Muscle of leg (tissue), 11 donors: ENCODE measurements around the gene DAB1. TPM values are rescaled to one million over a fixed set of nuclear protein-coding genes. Genes with fewer than 3 reads are reported as not detected.

Experiments
- DNase-seq: peaks from one replicate; pipeline ENCODE4 v3.0.0; 2013
- H3K27ac ChIP-seq: one replicate; pipeline ENCODE4 v1.5.1; 2013; ENCODE audit warnings: mild to moderate bottlenecking, low read length, control low read depth
- H3K27me3 ChIP-seq: one replicate; pipeline ENCODE4 v1.6.1; 2013; ENCODE audit warnings: low read length; ENCODE audit not compliant: control insufficient read depth, insufficient read depth
- H3K36me3 ChIP-seq: one replicate; pipeline ENCODE4 v1.6.1; 2013; ENCODE audit warnings: low read length; ENCODE audit not compliant: control insufficient read depth, insufficient read depth
- H3K4me1 ChIP-seq: one replicate; pipeline ENCODE4 v1.6.1; 2013; ENCODE audit warnings: low read length; ENCODE audit not compliant: control insufficient read depth, insufficient read depth
- H3K4me3 ChIP-seq: one replicate; pipeline ENCODE4 v1.5.1; 2013; ENCODE audit warnings: low read length, control low read depth
- H3K9me3 ChIP-seq: replicated peaks from 2 replicates; pipeline ENCODE4 v1.6.1; 2013; ENCODE audit warnings: low read depth, low read length; ENCODE audit not compliant: control insufficient read depth
- WGBS: methylation state at CpG from one replicate; pipeline ENCODE4 v1.1.5; 2013; ENCODE audit warnings: missing lambda C conversion rate; ENCODE audit not compliant: insufficient coverage; 5-methylcytosine and 5-hydroxymethylcytosine counted together
- polyA plus RNA-seq, 8 donors: library from polyadenylated mRNA; unstranded; fragments of 120-200 nt; gene quantifications; one replicate each; pipeline versions ENCODE4 v1.2.1 to v1.2.3, GENCODE V29; 2013; ENCODE audit warnings: inconsistent platforms in 1 of 8, low replicate concordance in 1 of 8; ENCODE audit not compliant: insufficient read length in 8 of 8, insufficient read depth in 1 of 8
- total RNA-seq: library from RNA; stranded (reverse); fragments of 120-200 nt; gene quantifications from one replicate; pipeline ENCODE4 v1.2.4, GENCODE V29; 2013

The DAB1 gene
- total and polyA plus RNA-seq, 9 donors = 1.1 to 8.1 (median 2.6) TPM

- no peaks in the 10 kb centered on the region for H3K36me3 ChIP-seq
- no peak overlapping the region for H3K27ac ChIP-seq
- no peaks in the 10 kb centered on the region for H3K9me3 ChIP-seq
- H3K4me3 ChIP-seq = no peak overlapping the region
- H3K4me1 ChIP-seq = no peaks in the 10 kb centered on the region
- no peak for DNase-seq
- no peaks in the 10 kb centered on the region for H3K27me3 ChIP-seq
- 30% methylated on average over 3 of the region's 6 CpGs for WGBS
These were observed 337.7 kb downstream of the DAB1 start for GRCh38 chr1:57086154-57086553.

GRCh38 chr1:57084701-57085100 lies 339.2 kb downstream of the DAB1 start:
- H3K9me3 ChIP-seq = no peaks in the 10 kb centered on the region
- 80% methylated on average over 1 of the region's 2 CpGs for WGBS
- H3K4me3 ChIP-seq = no peak overlapping the region
- H3K4me1 ChIP-seq = no peaks in the 10 kb centered on the region
- no peak for DNase-seq
- no peaks in the 10 kb centered on the region for H3K36me3 ChIP-seq
- no peaks in the 10 kb centered on the region for H3K27me3 ChIP-seq
- no peak overlapping the region for H3K27ac ChIP-seq

- no peak for DNase-seq
- WGBS = 100% methylated on average over 1 of the region's 7 CpGs
- Histone ChIP-seq H3K36me3 (no peaks in the 10 kb centered on the region), H3K4me3 (no peak overlapping the region), H3K9me3 (no peaks in the 10 kb centered on the region), H3K4me1 (no peaks in the 10 kb centered on the region), H3K27ac (no peak overlapping the region), H3K27me3 (no peaks in the 10 kb centered on the region)
These were observed 341.0 kb downstream of the DAB1 start for GRCh38 chr1:57082711-57083439.

DNA sequence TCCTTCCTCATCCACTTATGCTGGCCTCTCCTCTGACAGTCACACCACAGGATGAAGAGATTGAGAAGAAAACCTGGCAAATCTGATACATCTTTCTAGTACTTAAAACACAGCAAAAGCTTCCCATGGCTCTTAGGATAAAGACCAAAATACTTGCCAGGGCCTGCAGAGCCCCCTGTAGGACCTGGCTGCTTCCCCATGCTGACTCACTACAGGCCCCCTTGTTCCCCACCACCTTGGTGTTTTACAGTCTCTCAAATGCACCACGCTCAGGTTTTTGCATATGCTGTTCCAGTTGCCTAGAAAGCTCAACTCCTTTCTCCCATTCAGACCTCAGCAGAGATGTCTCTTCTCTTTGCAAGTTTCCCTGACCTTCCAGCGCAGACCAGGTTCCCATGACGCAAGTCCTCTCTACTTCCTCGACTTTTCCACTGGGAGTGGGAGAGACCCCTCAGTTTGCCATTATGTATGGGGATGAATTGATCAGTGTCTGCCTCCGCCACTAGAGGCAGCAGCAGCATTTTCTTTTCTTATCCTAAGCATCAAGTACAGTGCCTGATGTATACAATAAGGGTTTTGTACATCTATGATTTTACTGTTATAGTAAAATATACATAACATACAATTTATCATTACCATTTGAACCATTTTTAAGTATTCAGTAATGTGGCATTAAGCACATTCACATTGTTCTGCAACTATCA lies 344.3 kb downstream of the DAB1 start:
- H3K4me1 ChIP-seq = no peaks in the 10 kb centered on the region
- WGBS = 93% methylated on average over 1 of the region's 5 CpGs

GRCh38 chr1:57072401-57073110 lies 351.3 kb downstream of the DAB1 start:
- Histone ChIP-seq H3K27ac (no peak overlapping the region), H3K4me3 (no peak overlapping the region), H3K27me3 (no peaks in the 10 kb centered on the region), H3K9me3 (no peaks in the 10 kb centered on the region), H3K36me3 (no peaks in the 10 kb centered on the region), H3K4me1 (no peaks in the 10 kb centered on the region)
- DNase-seq = no peak
- WGBS = 86% methylated on average over 4 of the region's 8 CpGs

More for the DNA sequence above, 344.3 kb downstream of the DAB1 start:
- DNase-seq = no peak
- Histone ChIP-seq H3K36me3 (no peaks in the 10 kb centered on the region), H3K27ac (no peak overlapping the region), H3K9me3 (no peaks in the 10 kb centered on the region), H3K27me3 (no peaks in the 10 kb centered on the region), H3K4me3 (no peak overlapping the region)

- Histone ChIP-seq H3K27me3 (no peaks in the 10 kb centered on the region), H3K36me3 (no peaks in the 10 kb centered on the region), H3K4me1 (no peaks in the 10 kb centered on the region), H3K9me3 (no peaks in the 10 kb centered on the region), H3K4me3 (no peak overlapping the region), H3K27ac (no peak overlapping the region)
- DNase-seq = peak; percentile 39
- WGBS = no CpG with 5 or more reads among the region's 3 CpGs
These were observed 356.0 kb downstream of the DAB1 start for GRCh38 chr1:57067863-57068262.

- no peaks in the 10 kb centered on the region for H3K36me3 ChIP-seq
- no peak overlapping the region for H3K4me3 ChIP-seq
- H3K27me3 ChIP-seq = no peaks in the 10 kb centered on the region
- 0% methylated on average over 1 of the region's 4 CpGs for WGBS
- H3K9me3 ChIP-seq = no peaks in the 10 kb centered on the region
- no peak overlapping the region for H3K27ac ChIP-seq
- DNase-seq = no peak
- no peaks in the 10 kb centered on the region for H3K4me1 ChIP-seq
These were observed 356.8 kb downstream of the DAB1 start for GRCh38 chr1:57066980-57067610.

GRCh38 chr1:57065442-57065841 lies 358.4 kb downstream of the DAB1 start:
- Histone ChIP-seq H3K9me3 (no peaks in the 10 kb centered on the region), H3K4me1 (no peaks in the 10 kb centered on the region), H3K27ac (no peak overlapping the region), H3K4me3 (no peak overlapping the region), H3K36me3 (no peaks in the 10 kb centered on the region), H3K27me3 (no peaks in the 10 kb centered on the region)
- no peak for DNase-seq
- 93% methylated on average over 2 of the region's 3 CpGs for WGBS

GRCh38 chr1:57064379-57065140 lies 359.3 kb downstream of the DAB1 start:
- WGBS = 58% methylated on average over 4 of the region's 7 CpGs
- H3K4me3 ChIP-seq = no peak overlapping the region
- no peaks in the 10 kb centered on the region for H3K9me3 ChIP-seq
- no peaks in the 10 kb centered on the region for H3K36me3 ChIP-seq
- no peaks in the 10 kb centered on the region for H3K27me3 ChIP-seq
- DNase-seq = no peak
- no peak overlapping the region for H3K27ac ChIP-seq
- no peaks in the 10 kb centered on the region for H3K4me1 ChIP-seq
